NCI-H82 (cell line): ENCODE results near the gene MEIS2.
A peak's percentile ranks its signal among the peaks of the same experiment; 100 is the strongest.

Source experiments
- DNase-seq: peaks from one replicate; lab custom pipeline; 2025; lab: John Stamatoyannopoulos, UW

The MEIS2 gene

DNA sequence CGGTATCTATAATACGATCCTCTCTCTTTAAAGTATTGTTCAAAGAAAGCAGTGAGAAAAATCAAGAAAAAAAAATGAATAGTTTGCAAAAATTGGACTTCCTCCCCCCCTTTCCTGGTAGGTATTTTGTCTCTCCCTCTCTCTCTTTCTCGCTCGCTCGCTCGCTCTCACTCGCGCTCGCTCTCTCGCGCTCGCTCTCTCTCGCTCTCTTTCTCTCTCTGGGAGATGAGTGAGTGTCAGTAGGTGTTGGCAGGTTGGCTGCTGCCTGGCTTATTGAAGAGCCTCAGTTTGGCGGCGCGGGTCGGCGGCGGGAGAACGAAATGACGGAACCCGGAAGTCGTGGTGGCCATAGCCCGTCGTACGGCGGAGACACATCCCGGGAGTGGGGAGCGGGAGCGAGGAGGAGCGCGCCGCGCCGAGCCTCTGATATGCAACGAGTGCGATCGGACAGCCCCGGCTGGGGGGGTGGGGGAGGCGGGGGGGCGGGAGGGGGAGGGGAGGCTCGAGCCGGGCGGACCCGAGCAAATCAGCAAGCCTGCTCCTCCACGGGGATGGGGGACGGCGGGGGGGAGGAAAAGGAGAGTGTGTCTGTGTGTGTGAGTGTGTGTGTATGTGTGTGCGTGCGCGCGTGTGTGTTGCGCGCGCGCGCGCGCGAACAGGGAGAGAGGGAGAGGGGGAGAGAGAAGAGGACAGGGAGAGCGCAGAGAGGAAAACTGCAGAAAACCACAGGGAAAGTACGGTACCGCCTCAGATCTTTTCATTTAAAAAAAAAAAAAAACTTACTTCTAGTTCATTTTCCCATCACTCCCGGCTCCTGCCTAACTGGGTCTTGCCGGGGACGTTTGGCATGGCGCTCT lies at the start of gene MEIS2:
MEIS2 (minus strand) TSS at position 441 of the 857 bp plus-strand sequence. CDS start 1,083 bp downstream, outside the sequence.
- DNase-seq = peak; percentile 97

DNA sequence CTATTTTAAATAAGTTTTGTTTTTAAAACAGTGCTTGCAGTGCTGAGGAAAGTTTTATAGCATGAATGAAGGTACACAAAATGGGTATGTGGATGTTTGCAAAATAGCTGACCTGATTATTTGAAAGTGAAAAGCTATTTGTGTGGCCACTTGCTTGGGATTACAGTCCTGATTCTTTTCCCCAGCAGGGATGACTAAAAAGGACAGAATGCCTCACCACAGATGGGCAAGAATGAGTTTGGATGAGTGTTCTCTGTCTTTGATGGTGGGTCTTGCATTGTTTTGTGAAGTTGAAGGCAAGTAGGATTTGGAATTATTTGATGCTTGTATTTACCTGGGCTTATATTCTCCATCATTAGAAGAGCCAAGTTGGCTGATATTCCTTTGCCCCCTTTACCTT lies 48.8 kb upstream of the MEIS2 start:
- no peak for DNase-seq

DNA sequence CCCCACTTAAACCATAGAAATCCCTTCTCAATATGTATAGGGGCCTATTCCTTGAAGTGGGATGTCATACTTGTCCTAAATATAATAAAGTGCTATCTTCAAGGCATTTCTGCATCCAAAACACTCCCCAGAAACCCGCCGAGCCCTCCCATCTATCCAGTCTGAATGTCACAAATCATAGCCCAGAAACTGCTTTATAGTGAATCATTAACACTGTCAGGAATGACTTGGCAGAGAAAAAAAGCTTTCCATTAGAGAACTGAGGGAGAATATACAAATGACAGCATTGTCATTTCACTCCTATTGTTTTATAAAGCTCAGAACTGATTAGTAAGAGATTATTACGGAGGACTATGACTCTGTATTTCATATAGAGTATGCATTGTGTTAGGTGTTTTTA lies 48.4 kb upstream of the MEIS2 start:
- DNase-seq = no peak

DNA sequence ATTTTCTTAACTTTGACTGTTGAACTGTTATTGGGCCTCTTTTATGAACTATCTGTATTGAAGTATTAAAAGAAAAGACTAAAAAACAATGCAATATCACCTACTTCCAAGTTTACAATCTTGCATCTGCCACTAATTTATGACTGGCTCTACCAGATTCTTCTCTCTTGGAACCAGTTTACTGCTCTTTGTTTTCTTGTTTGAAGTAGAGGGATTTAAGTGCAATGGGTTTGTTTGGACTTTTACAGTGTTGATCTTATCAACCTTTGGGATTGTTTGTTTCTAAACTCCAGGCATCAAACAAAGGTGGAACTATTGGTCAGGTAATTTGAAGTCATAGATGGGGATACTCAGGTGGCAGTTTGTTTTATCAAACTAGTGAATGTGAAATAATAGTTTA lies 43.0 kb upstream of the MEIS2 start:
- DNase-seq = no peak

DNA sequence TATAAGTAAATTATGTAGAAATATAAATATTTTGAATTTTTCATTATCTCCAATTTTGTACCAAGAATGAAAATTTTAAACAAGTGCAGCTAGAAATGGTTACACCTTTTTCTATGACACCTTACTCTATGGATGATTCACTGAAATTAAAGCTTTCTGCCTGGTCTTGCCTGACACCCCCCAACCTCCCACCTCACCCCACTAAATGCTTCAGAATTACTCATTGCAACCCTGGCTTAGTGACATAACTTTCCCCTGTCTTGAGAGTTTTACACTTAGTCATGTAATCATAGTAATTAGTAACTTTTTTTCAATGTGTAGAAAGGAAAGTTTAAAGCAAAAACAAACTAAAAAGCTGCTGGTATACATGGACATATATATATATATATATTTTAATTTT lies 42.0 kb upstream of the MEIS2 start:
- no peak for DNase-seq

DNA sequence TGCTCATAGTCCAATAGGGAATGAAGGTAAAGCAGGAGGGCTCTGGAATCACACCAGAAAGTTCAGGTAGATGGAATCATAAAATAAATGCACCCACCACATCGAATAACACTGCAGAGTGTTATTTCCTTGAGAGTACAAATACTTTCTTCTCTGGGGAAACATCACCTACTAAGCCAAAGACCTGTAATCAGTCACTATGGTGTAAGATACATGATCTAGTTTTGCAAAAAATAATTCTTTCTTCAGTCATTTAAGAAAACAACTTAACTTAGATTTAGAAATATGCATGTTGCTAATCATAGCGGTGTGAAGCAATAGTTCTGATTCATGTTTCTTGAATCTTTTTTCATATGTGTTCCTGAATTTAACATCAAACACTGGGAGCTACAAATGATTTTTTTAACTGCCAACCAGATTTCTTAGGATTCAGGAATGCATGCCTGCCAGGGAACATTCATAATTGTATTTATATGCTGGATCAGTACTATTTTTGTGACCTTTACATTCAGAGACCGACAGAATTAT lies 40.2 kb upstream of the MEIS2 start:
- no peak for DNase-seq

DNA sequence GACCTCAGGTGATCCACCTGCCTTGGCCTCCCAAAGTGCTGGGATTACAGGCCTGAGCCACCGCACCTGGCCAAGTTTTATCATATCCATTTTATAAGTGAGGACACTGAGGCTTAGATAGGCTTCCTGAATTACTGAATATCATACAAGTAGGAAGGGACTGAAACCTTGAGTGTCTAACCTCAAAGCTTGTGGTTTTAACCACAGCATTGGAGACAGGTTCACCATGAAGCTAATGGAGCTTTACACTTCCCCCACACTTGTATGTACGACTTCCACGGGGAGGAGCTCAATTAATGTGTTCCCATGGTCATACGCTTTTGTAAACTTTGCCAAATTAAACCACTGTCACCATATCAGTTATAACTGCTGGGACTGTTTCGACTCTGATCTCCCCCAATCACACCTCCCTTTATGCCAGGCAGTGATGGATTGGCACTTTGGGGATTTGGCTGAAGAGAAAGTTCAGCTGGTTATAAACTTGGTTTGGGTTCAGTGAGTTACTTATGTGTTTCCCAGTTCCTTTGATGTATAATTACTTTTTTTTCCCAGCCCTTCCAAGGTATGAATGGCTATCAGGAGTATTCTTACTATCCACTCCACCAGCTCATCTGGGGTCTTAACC lies 38.4 kb upstream of the MEIS2 start:
- DNase-seq = no peak

DNA sequence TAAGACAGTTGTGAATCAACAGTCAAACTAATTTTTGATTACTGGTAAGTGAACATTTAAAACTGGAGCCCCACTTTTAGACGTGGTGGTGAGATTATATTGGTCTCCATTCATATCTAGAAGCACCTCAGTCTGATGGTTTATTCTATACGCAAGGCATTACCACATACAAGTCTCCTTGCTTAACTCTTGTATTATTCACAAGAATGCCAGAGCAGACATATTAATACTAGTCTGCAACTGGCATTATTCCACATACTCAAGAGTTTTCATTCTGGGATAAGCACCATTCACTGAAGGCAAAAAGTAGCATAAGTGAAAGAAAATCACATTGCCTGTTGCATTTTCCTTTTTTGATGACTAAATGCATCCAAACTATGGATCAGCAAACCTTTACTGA lies 36.9 kb upstream of the MEIS2 start:
- DNase-seq = no peak

DNA sequence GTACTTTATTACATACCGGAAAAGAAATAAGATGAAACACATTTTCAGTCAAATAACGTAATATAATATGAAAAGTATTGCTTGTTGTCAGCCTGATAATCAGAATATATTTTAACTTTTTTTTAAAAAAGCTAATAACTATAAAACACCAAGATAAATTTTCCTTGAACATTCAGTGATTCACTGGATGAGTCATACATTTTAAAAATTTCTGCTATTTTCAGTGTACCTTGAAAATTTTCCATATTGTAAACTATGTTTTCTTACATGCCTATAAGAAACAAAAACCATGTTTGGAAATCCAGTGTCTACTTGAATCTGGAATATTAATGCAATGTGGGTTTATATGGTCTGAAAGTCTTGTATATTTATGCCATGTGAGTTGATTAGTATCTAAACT lies 36.3 kb upstream of the MEIS2 start:
- DNase-seq = no peak

DNA sequence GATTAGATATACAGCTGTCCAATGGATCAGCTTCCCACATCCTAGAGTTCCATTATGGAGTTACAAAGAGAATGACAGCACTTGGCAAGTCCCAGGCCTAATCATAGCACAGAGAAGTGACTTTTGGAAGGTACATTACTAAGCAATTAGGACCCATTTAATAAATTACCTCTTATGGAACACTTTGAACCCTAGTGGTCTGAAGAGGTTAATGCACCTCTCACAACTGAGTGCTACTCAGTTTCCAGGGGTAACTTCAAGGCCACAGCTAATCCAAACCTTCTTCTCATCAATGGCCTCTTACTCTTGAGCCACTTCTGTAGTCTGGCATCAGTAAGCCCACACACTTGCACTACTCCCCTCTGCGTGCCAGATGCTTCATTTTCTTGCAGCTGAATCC lies 34.9 kb upstream of the MEIS2 start:
- peak; percentile 71 for DNase-seq

DNA sequence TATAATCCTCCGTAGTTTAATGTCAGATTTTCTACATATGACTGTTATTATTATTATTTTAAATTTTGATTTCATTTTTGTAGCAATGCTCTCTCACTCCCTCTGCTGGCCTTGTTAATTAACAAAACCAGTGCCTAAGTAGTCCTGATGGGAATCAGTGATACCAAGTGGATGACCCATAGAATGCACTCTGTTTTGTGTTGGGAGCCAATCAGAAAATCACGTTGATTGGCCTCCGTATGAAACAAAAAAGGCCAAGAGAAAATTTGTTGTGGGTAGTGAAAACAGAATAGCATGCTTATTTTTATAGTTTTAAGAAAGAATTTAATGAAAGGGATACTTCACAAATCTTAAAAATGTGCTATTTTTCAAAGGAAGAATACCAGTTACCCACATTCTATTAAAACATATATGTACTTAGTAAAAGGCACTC lies 34.4 kb upstream of the MEIS2 start:
- DNase-seq = peak; percentile 73

DNA sequence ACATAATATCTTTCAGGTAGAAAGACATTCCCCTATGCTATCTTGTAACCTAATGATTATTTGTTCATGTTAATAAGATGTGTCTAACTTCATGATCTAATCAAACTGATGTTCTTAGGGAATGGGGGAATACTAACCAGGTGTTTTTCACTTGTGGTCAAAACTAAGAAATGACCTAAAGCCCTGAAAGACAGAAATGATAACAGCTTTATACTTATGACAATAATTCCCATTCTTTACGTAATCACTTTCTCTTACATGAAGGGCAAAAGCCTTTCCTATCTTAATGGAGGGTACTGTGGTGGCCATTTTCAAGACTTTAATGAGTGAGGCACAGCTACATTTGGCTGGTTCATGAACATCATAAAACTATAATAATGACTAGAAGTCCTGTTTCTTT lies 33.9 kb upstream of the MEIS2 start:
- no peak for DNase-seq

DNA sequence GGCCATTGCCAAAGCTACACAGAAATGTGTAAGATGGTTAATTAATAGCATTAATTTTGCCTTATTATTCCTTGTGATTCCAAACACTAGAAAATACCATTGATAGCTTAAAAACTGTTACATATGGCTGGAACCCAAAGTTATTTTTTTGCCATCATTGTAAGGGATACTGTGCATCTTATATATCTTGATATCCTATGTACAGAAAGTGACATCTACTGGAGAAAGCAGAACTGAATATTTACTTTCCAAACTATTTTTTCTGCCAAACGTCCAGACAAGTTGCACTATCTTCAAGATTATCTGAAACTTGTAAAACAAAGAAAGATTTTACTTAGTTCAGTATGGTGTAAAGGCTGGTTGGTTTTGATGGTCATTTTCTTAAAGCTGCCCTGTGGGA lies 33.3 kb upstream of the MEIS2 start:
- peak; percentile 31 for DNase-seq

DNA sequence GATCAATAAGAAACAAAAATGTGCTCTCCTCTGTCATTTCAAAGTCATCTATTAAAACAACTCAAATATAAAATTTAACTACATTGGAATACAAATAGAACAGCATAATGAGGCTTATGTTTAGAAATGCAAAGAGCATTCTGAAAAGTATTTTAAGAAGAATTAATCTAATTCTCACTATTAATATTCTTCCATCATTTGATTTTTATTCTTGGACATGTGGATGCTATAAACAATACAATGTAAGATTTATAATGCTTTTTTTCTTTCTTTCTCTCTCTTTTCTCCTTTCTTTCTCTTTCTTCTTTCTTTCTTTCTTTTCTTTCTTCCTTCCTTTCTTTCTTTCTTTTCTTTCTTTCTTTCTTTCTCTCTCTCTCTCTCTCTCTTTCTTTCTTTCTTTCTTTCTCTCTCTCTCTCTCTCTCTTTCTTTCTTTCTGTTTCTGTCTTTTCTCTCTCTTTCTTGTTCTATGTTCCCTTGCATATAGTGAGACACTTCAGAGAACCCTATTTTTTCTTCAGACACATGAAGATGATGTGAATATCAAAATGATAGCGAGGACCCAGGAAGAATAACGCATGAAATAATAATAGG lies 32.6 kb upstream of the MEIS2 start:
- no peak for DNase-seq

DNA sequence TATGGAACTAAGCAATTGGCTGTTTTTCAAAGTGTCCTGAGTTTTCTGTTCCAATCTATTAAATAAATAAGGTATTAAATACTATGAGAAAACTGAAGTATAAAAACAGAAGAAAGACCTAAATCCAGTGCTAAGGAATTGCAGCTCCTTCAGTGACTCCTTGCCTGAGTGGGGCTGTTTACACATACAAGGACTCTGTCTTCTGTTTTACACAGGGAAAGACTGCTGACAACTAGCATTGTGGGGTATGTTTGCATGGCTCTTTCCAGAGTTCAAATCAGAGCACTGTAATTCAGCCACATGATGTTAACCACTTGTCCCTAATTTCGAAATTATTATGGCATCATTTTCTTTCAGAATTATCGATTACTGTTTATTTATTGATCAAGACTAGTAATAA lies 31.3 kb upstream of the MEIS2 start:
- peak; percentile 32 for DNase-seq

DNA sequence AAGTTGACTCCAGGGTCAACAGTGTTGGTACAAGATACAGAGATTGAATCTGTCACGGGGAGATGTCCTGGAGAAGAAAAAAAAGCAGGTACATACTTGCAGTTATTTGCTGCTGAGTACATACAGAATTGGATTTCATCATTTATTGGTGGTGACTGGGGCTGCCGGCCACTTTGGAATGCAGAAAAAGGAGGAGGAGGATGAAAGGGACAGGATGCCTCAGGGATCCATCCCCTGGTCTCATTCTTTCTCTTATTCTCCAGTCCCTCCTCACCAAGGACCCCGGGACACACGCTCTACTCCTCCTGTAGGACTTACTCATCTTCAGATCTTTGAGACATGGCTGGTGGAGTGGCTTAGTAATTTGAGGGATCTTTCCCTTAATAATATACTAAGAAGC lies 30.0 kb upstream of the MEIS2 start:
- DNase-seq = peak; percentile 21

DNA sequence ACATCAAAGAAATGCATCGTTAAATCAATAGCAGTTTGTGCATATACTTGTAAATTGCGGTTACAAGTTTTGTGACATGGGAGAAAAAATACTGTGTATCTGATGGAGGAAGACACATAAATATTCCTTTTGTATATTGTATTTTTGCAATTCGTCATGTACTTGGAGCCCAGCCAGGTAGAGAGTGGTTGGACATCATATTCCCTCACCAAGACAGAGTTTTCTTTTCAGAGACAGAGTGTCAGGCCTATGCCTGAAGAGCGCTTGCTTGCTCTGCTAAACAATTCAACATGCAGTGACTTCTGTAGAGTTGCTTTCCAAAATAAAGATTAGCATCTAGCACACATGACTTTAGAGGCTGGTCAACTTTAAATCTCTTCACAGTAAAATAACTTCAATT lies 24.8 kb upstream of the MEIS2 start:
- DNase-seq = no peak

DNA sequence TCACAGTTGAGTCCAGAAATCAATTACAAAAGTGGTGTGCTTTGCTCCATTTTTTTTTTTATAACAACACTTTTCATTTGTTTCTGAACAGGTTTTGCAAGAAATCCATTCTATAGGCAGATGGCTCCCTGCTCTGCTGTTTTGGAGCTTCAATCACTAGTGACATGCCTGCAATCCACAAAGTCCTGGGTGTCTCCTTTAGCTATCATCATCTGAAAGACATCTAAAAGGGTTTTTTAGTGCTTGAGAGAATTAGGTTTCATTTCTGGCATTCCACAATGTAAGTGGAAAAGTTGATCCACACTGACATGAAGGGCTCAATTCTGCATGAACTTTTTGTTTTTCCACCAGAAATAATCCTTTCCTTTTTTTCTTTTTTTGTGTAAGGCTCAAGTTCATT lies 24.0 kb upstream of the MEIS2 start:
- DNase-seq = no peak

DNA sequence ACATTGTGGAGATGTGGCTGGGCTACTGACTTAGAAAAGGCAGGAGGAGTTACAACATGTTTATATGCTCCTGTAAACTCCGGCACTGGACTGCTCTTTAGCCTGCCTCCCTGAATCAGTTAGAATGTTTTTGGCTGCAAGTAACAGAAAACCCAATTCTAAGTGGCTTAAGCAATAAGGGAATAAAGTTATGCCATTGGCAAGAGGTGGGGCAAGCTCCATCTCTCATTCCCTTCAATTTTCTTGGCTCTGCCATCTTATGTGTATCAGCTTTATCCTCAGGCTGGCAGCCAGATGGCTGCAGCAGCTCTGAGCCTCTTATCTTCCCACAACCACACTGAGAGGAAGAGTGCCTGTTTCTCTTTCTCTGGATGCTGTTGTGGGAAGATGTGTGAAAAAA lies 22.4 kb upstream of the MEIS2 start:
- DNase-seq = peak; percentile 90

DNA sequence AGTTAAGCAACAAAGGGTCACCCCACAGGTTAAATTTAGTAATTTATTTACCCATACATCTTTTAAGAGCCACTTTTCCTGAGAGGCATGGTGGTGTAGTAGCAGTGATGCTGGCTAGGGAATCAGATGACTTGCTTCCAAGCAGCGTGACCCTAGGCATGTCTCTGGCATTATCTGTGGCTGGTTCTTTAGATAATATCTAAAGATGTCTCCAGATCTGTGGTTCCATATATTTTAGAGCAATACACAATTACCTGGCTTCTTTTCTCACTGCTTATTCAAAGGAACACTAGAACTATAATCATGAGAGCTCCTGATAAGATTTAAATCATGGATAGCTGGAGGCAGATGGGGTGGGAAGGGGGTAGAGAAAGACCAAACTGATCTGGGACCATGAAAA lies 21.1 kb upstream of the MEIS2 start:
- DNase-seq = no peak

DNA sequence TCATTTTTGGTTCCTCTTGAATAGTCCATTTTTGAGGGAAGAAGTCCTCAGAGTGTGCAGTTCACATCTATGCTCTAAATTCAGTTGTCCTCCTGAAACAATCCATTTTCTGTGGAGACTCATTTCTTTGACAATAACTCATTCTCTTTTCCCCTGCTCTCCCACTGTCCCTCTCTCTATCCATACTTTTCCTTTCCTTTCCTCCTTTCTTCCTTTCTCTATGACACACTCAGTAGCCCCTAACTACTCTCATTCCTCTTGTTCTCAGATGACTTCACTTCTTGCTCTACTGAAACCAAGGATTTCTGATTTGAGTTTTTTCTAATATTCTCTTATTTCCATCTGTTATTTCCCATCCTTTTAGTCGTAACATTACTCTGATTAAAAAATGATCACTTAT lies 16.7 kb upstream of the MEIS2 start:
- DNase-seq = no peak

DNA sequence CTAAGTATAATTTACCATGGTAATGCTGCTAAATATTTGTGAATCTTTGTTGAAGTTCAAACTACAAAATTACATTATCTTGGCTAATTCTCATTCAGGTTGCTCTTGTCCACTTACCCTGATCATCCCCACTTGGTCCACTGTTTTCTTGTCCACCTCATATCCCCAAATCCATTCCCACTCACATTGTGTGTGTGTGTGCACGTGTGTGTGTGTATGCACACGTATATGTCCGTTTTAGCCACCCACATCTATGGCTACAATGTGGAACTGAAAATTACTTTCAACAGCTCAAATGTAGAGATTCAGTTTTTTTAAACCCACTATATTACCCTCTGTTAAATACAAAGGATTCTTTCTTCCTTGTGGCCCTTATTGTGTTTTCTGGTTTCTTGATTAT lies 15.2 kb upstream of the MEIS2 start:
- DNase-seq = no peak
